Measurements from ENCODE around the gene LPP. TPM values are rescaled to one million over a fixed set of nuclear protein-coding genes. Genes with fewer than 3 reads are reported as not detected.

The LPP gene
- total and polyA plus RNA-seq, 10 of the 15 experiments (the other 5 are each of a cell fraction or from before 2014, with no cell fraction given), result under 0.01 to 0.62 (median 0.03) TPM

DNA sequence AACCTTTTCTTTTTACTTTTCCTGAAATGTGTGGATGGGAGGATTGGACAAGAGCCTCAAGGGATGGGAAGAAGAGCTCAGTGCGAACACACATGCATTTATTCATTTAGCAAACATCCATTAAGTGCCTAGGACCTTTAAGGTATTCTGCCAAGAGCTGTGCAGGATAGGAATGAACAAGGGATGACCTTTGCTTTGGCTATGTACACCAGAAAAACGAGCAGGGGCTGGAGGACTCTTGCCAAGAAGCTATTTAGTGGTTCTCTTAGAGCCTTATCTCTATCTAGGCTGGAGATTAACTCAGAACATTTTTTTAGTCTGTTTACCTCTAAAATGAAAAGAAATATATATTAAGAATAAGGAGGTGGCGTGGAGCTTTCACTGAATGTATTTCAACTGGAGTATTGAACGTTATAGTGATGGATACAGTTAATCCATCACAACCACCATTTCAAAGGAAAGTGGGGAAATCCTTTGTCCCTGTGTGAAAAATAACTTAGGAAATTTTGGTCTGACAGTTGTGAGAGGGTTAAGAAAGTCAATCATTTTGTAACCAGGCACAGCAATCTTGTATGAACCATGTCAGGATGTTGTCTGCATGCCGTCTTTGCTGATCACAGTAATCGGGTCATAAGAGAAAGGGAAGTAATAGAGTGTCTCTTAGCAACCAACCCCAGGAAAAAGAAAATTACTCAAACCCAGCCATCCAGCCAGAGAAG is 279.0 kb downstream of the LPP start (continued):
- TF ChIP-seq POLR2AphosphoS2 (IDR thresholded peaks at IDR 0.05; ENCODE audit: low read depth, low read length) (no peak), TARDBP (IDR thresholded peaks at IDR 0.05; ENCODE audit: borderline replicate concordance) (no peak)
- TF ChIP-seq, protein P1, sequence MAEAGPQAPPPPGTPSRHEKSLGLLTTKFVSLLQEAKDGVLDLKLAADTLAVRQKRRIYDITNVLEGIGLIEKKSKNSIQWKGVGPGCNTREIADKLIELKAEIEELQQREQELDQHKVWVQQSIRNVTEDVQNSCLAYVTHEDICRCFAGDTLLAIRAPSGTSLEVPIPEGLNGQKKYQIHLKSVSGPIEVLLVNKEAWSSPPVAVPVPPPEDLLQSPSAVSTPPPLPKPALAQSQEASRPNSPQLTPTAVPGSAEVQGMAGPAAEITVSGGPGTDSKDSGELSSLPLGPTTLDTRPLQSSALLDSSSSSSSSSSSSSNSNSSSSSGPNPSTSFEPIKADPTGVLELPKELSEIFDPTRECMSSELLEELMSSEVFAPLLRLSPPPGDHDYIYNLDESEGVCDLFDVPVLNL (IDR thresholded peaks at IDR 0.05; ENCODE audit: low read depth, low read length), result no peak

DNA sequence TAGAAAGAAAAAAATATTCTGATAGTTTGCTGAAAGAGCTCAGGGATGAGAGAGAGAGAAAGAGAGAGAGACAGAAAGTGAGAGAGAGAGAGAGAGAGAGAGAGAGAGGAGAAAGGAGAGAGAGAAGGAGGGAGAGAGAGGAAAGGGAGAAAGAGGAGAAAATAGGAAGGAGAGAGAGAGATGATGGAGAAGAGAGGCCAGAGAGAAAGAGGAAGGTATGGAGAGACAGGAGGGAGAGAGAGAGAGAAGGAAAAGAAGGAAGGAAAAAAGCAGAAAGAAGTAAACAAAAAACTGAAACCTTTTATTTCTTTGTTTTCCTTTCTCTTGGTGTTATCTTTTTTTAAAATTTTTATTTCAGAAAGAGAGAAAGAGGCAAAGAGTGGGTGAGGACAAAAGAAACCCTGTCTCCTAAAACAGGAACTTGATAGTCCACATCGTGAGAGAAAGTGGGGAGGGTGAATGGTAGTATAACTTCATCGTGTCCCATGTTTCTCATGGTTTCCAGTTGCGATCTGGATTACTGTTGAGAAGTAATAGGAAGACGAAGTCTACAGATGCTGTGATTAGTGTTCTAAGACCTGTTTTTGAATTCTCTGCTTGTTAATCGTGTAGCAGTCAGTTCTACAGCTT is 279.7 kb downstream of the LPP start:
- RAD21 ChIA-PET (ENCODE audit: unreplicated experiment), result interaction anchor here (1.5 kb wide), 1 partner anchor 12 kb away, joined by 3 read pairs; no protein-coding TSS in a partner anchor
- H3K9ac ChIP-seq (ENCODE audit: control insufficient read depth, insufficient read depth, low read length), result no peak overlapping the region
- no peak overlapping the region for H3K27ac ChIP-seq (ENCODE audit: control insufficient read depth, insufficient read depth)
- no peaks in the 10 kb centered on the region for H3K79me2 ChIP-seq (ENCODE audit: control insufficient read depth, insufficient read depth, low read length)
- CTCF ChIA-PET, result interaction anchor here (0.9 to 1.7 kb wide), 2 partner anchors 12 to 97 kb away, joined by 3 to 7 read pairs; no protein-coding TSS in a partner anchor
- H3K27me3 ChIP-seq (replicated peaks in 1 of 2; ENCODE audit: control insufficient read depth in 2 of 2, insufficient read depth in 2 of 2, low read length in 1 of 2), result peaks cover 0 to 2% of the 10 kb centered on the region in 2 experiments; a peak in 1 of 4 replicates
- SMC1A ChIA-PET (ENCODE audit: uncharacterized antibody, unreplicated experiment), result interaction anchor here (1.0 kb wide), 1 partner anchor 12 kb away, joined by 3 read pairs; no protein-coding TSS in a partner anchor
- BruUV-seq (replicated peaks), result no TSS peak
- in situ Hi-C loops (cut with MboI), result no loop called here
- no peaks in the 10 kb centered on the region; the same call in 1 of the 3 replicates for H3K9me3 ChIP-seq (replicated peaks; ENCODE audit: control insufficient read depth, insufficient read depth, low read length)
- H2AFZ ChIP-seq (ENCODE audit: control insufficient read depth, low read depth, low read length), result no peak overlapping the region
- no peak overlapping the region for H3K4me2 ChIP-seq (ENCODE audit: control insufficient read depth, insufficient read depth)
- H3K4me1 ChIP-seq (ENCODE audit: control insufficient read depth, insufficient read depth, low read length), result no peaks in the 10 kb centered on the region
- H3K36me3 ChIP-seq (ENCODE audit: control insufficient read depth in 2 of 2, insufficient read depth in 2 of 2, low read length in 1 of 2), result no peaks in the 10 kb centered on the region
- no peaks in the 10 kb centered on the region for H4K20me1 ChIP-seq (ENCODE audit: control insufficient read depth, insufficient read depth)
- no peak overlapping the region for H3K4me3 ChIP-seq
- intact Hi-C loops (cut with micrococcal nuclease; ENCODE audit: unreplicated experiment), result no loop called here
- FAIRE-seq, result peak; percentile 18
- DNase-seq (ENCODE audit: low read depth, low spot score), result no peak
- no peak for ATAC-seq
- TF ChIP-seq, protein P2, sequence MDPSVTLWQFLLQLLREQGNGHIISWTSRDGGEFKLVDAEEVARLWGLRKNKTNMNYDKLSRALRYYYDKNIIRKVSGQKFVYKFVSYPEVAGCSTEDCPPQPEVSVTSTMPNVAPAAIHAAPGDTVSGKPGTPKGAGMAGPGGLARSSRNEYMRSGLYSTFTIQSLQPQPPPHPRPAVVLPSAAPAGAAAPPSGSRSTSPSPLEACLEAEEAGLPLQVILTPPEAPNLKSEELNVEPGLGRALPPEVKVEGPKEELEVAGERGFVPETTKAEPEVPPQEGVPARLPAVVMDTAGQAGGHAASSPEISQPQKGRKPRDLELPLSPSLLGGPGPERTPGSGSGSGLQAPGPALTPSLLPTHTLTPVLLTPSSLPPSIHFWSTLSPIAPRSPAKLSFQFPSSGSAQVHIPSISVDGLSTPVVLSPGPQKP (IDR thresholded peaks at IDR 0.05; ENCODE audit: low read depth, low read length), result no peak
- TF ChIP-seq, protein P3, sequence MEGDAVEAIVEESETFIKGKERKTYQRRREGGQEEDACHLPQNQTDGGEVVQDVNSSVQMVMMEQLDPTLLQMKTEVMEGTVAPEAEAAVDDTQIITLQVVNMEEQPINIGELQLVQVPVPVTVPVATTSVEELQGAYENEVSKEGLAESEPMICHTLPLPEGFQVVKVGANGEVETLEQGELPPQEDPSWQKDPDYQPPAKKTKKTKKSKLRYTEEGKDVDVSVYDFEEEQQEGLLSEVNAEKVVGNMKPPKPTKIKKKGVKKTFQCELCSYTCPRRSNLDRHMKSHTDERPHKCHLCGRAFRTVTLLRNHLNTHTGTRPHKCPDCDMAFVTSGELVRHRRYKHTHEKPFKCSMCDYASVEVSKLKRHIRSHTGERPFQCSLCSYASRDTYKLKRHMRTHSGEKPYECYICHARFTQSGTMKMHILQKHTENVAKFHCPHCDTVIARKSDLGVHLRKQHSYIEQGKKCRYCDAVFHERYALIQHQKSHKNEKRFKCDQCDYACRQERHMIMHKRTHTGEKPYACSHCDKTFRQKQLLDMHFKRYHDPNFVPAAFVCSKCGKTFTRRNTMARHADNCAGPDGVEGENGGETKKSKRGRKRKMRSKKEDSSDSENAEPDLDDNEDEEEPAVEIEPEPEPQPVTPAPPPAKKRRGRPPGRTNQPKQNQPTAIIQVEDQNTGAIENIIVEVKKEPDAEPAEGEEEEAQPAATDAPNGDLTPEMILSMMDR (IDR thresholded peaks at IDR 0.05 in 2 of 3, conservative IDR thresholded peaks at IDR 0.05 in 1 of 3; ENCODE audit: control insufficient read depth in 2 of 3, extremely low read depth in 1 of 3, insufficient read depth in 1 of 3, low read depth in 3 of 3, low read length in 3 of 3), result no peak
- TF ChIP-seq MYB (IDR thresholded peaks at IDR 0.05; ENCODE audit: borderline replicate concordance, low read depth, low read length) (no peak), EGR1 (IDR thresholded peaks at IDR 0.05; ENCODE audit: borderline replicate concordance in 1 of 2, low read depth in 2 of 2, low read length in 2 of 2) (no peak), NRF1 (conservative IDR thresholded peaks at IDR 0.05; ENCODE audit: low read depth, low read length) (no peak), MTA2 (IDR thresholded peaks at IDR 0.05; ENCODE audit: low read depth) (no peak), ZSCAN29 (IDR thresholded peaks at IDR 0.05) (no peak), NFXL1 (IDR thresholded peaks at IDR 0.05; ENCODE audit: borderline replicate concordance) (no peak), BACH1 (IDR thresholded peaks at IDR 0.05; ENCODE audit: borderline replicate concordance) (no peak), MTA3 (IDR thresholded peaks at IDR 0.05; ENCODE audit: borderline replicate concordance, low read length) (no peak), CHD1 (IDR thresholded peaks at IDR 0.05; ENCODE audit: low read depth, low read length) (no peak)
- 1% methylated on average over 5 of the region's 5 CpGs for WGBS (ENCODE audit: insufficient coverage, insufficient replicate concordance, low lambda C conversion rate, missing lambda C conversion rate)
- POLR2A ChIA-PET, result interaction anchor here (0.7 kb wide), 1 partner anchor 139 kb away, joined by 3 read pairs; no protein-coding TSS in a partner anchor

Data from GM12878 (cell line).